ENCODE data around the gene SCP2. TPM values are rescaled to one million over a fixed set of nuclear protein-coding genes. Genes with fewer than 3 reads are reported as not detected.

SCP2 gene
- total and polyA plus RNA-seq, 4 donors, result 85.6 to 157 (median 128) TPM

GRCh38 chr1:52928015-52928404 is 934 bp downstream of the SCP2 start:
- DNase-seq (no peak), ATAC-seq (ENCODE audit: insufficient read depth, low FRiP score) (no peak)
- H3K27me3 ChIP-seq (ENCODE audit: control insufficient read depth in 3 of 3, insufficient read depth in 3 of 3, low read length in 2 of 3), result peaks cover 0 to 2% (median 2%) of the 10 kb centered on the region in 3 donors
- H3K36me3 ChIP-seq (ENCODE audit: control insufficient read depth in 4 of 4, insufficient read depth in 4 of 4, low read length in 4 of 4), result no peaks in the 10 kb centered on the region
- H3K27ac ChIP-seq (ENCODE audit: low read depth in 1 of 2, low read length in 1 of 2), result peak overlapping the region; percentile 88 to 89
- no peaks in the 10 kb centered on the region for H3K9me3 ChIP-seq (ENCODE audit: control insufficient read depth in 4 of 4, insufficient read depth in 3 of 4, low read length in 3 of 4)
- H3K9ac ChIP-seq (ENCODE audit: insufficient read depth in 1 of 2, low read length in 2 of 2), result peak overlapping the region in 1 of 2 donors; percentile 43
- peaks cover 0 to 10% (median 7%) of the 10 kb centered on the region in 5 donors for H3K4me1 ChIP-seq (ENCODE audit: control insufficient read depth in 5 of 5, insufficient read depth in 5 of 5, low read length in 5 of 5)
- H3K4me3 ChIP-seq, result peak overlapping the region; percentile 72
- no peak for TF ChIP-seq CTCF (IDR thresholded peaks at IDR 0.05; ENCODE audit: control extremely low read depth, extremely low read depth)
- 32 to 35% methylated on average over 15 of the region's 15 CpGs for WGBS, 2 donors

GRCh38 chr1:52929019-52929418 is 1.9 kb downstream of the SCP2 start:
- H3K9me3 ChIP-seq (ENCODE audit: control insufficient read depth in 4 of 4, insufficient read depth in 3 of 4, low read length in 3 of 4), result no peaks in the 10 kb centered on the region
- ATAC-seq (ENCODE audit: insufficient read depth, low FRiP score) (no peak), DNase-seq (no peak)
- TF ChIP-seq CTCF (IDR thresholded peaks at IDR 0.05; ENCODE audit: control extremely low read depth, extremely low read depth), result no peak
- WGBS, 2 donors, result 98% methylated on average over 3 to 4 of the region's 4 CpGs
- H3K36me3 ChIP-seq (ENCODE audit: control insufficient read depth in 4 of 4, insufficient read depth in 4 of 4, low read length in 4 of 4), result no peaks in the 10 kb centered on the region
- peaks cover 0 to 10% (median 7%) of the 10 kb centered on the region in 5 donors for H3K4me1 ChIP-seq (ENCODE audit: control insufficient read depth in 5 of 5, insufficient read depth in 5 of 5, low read length in 5 of 5)
- H3K27me3 ChIP-seq (ENCODE audit: control insufficient read depth in 3 of 3, insufficient read depth in 3 of 3, low read length in 2 of 3), result peaks cover 0 to 2% (median 0%) of the 10 kb centered on the region in 3 donors
- no peak overlapping the region for H3K27ac ChIP-seq (ENCODE audit: low read depth in 1 of 2, low read length in 1 of 2)
- H3K9ac ChIP-seq (ENCODE audit: insufficient read depth in 1 of 2, low read length in 2 of 2), result no peak overlapping the region
- no peak overlapping the region for H3K4me3 ChIP-seq

GRCh38 chr1:52937433-52938182 is 10.5 kb downstream of the SCP2 start:
- H3K36me3 ChIP-seq (ENCODE audit: control insufficient read depth in 4 of 4, insufficient read depth in 4 of 4, low read length in 4 of 4), result peaks cover 0 to 2% (median 1%) of the 10 kb centered on the region in 4 donors
- no peak overlapping the region for H3K27ac ChIP-seq (ENCODE audit: low read depth in 1 of 2, low read length in 1 of 2)
- no peaks in the 10 kb centered on the region for H3K4me1 ChIP-seq (ENCODE audit: control insufficient read depth in 5 of 5, insufficient read depth in 5 of 5, low read length in 5 of 5)
- no peak for TF ChIP-seq CTCF (IDR thresholded peaks at IDR 0.05; ENCODE audit: control extremely low read depth, extremely low read depth)
- DNase-seq (no peak), ATAC-seq (ENCODE audit: insufficient read depth, low FRiP score) (no peak)
- H3K9ac ChIP-seq (ENCODE audit: insufficient read depth in 1 of 2, low read length in 2 of 2), result no peak overlapping the region
- no peaks in the 10 kb centered on the region for H3K27me3 ChIP-seq (ENCODE audit: control insufficient read depth in 3 of 3, insufficient read depth in 3 of 3, low read length in 2 of 3)
- no peaks in the 10 kb centered on the region for H3K9me3 ChIP-seq (ENCODE audit: control insufficient read depth in 4 of 4, insufficient read depth in 3 of 4, low read length in 3 of 4)
- H3K4me3 ChIP-seq, result no peak overlapping the region
- 86 to 88% methylated on average over 3 of the region's 3 CpGs for WGBS, 2 donors

- no peak for ATAC-seq (ENCODE audit: insufficient read depth, low FRiP score)
- no peaks in the 10 kb centered on the region for H3K9me3 ChIP-seq (ENCODE audit: control insufficient read depth in 4 of 4, insufficient read depth in 3 of 4, low read length in 3 of 4)
- H3K4me1 ChIP-seq (ENCODE audit: control insufficient read depth in 5 of 5, insufficient read depth in 5 of 5, low read length in 5 of 5), result no peaks in the 10 kb centered on the region
- H3K27ac ChIP-seq (ENCODE audit: low read depth in 1 of 2, low read length in 1 of 2), result no peak overlapping the region
- H3K9ac ChIP-seq (ENCODE audit: insufficient read depth in 1 of 2, low read length in 2 of 2), result no peak overlapping the region
- DNase-seq, result no peak
- peaks cover 0 to 2% (median 1%) of the 10 kb centered on the region in 4 donors for H3K36me3 ChIP-seq (ENCODE audit: control insufficient read depth in 4 of 4, insufficient read depth in 4 of 4, low read length in 4 of 4)
- WGBS, 2 donors, result 92 to 95% methylated on average over 1 of the region's 1 CpG
- H3K4me3 ChIP-seq, result no peak overlapping the region
- H3K27me3 ChIP-seq (ENCODE audit: control insufficient read depth in 3 of 3, insufficient read depth in 3 of 3, low read length in 2 of 3), result no peaks in the 10 kb centered on the region
- no peak for TF ChIP-seq CTCF (IDR thresholded peaks at IDR 0.05; ENCODE audit: control extremely low read depth, extremely low read depth)
Measured at GRCh38 chr1:52938183-52938451, 11.0 kb downstream of the SCP2 start.
